GM12874 (cell line): ENCODE data around the gene CROCC2.

Experiments used
- TF ChIP-seq, protein P1 (sequence below): IDR thresholded peaks from 2 replicates; pipeline ENCODE4 v1.5.1; 2011; ENCODE audit warnings: low read depth, mild to moderate bottlenecking, control low read depth, low read length, moderate library complexity; ENCODE audit not compliant: insufficient read depth

CROCC2 gene

GRCh38 chr2:240919786-240920782 is 13.9 kb downstream of the CROCC2 start:
- TF ChIP-seq, protein P1, sequence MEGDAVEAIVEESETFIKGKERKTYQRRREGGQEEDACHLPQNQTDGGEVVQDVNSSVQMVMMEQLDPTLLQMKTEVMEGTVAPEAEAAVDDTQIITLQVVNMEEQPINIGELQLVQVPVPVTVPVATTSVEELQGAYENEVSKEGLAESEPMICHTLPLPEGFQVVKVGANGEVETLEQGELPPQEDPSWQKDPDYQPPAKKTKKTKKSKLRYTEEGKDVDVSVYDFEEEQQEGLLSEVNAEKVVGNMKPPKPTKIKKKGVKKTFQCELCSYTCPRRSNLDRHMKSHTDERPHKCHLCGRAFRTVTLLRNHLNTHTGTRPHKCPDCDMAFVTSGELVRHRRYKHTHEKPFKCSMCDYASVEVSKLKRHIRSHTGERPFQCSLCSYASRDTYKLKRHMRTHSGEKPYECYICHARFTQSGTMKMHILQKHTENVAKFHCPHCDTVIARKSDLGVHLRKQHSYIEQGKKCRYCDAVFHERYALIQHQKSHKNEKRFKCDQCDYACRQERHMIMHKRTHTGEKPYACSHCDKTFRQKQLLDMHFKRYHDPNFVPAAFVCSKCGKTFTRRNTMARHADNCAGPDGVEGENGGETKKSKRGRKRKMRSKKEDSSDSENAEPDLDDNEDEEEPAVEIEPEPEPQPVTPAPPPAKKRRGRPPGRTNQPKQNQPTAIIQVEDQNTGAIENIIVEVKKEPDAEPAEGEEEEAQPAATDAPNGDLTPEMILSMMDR: no peak

GRCh38 chr2:240920783-240921231 is 14.7 kb downstream of the CROCC2 start:
- TF ChIP-seq, protein P1: no peak

GRCh38 chr2:240921311-240921994 is 15.3 kb downstream of the CROCC2 start:
- TF ChIP-seq, protein P1: no peak

- TF ChIP-seq, protein P1: no peak
Observed at GRCh38 chr2:240921995-240922244, 15.8 kb downstream of the CROCC2 start.

- TF ChIP-seq, protein P1: no peak
Observed at GRCh38 chr2:240922245-240922981, 16.3 kb downstream of the CROCC2 start.

DNA sequence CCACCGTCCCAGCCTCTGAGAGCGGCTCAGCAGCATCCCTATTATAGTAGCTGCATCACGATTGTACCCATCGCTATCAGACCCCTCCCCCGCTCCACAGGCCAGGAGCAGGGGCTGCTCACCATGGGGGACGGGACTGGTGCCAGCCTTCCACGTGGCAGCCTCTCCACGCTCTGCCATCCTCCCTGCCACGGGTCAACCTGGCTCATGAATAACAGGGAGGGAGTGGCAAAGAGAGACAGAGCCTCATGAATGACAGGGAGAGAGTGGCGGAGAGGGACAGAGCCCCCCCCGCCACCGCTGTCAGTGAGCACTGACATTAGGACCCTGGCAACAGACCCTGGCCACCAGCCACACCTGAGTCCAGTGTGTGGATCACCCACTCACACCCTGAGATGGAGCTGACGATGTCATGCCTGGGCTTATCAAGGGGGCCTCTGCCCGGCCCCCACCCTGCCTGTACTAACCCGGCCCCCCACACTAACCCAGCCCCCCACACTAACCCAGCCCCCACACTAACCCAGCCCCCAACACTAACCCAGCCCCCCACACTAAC is 16.9 kb downstream of the CROCC2 start:
- TF ChIP-seq, protein P1: no peak

- TF ChIP-seq, protein P1: no peak
Observed at GRCh38 chr2:240925191-240925567, 19.0 kb downstream of the CROCC2 start.
